ENCODE data around the gene HIP1R. TPM values are rescaled to one million over a fixed set of nuclear protein-coding genes. Genes with fewer than 3 reads are reported as not detected.

HIP1R gene
- total and polyA plus RNA-seq, 8 donors = 23.7 to 36.7 (median 30.4) TPM

GRCh38 chr12:122851820-122852219 lies 16.6 kb downstream of the HIP1R start:
- Histone ChIP-seq H3K36me3 (peaks cover 0 to 39% of the 10 kb centered on the region in 2 donors), H3K9me3 (no peaks in the 10 kb centered on the region), H3K4me1 (peaks cover 9 to 11% of the 10 kb centered on the region in 2 donors), H3K4me3 (no peak overlapping the region), H3K27ac (peak overlapping the region in 1 of 2 donors; percentile 77), H3K27me3 (no peaks in the 10 kb centered on the region)
- ATAC-seq = peak; percentile 40
- intact Hi-C loops (cut with DNase I) = no loop called here
- TF ChIP-seq CTCF (IDR thresholded peaks at IDR 0.05) = no peak
- DNase-seq = no peak

DNA sequence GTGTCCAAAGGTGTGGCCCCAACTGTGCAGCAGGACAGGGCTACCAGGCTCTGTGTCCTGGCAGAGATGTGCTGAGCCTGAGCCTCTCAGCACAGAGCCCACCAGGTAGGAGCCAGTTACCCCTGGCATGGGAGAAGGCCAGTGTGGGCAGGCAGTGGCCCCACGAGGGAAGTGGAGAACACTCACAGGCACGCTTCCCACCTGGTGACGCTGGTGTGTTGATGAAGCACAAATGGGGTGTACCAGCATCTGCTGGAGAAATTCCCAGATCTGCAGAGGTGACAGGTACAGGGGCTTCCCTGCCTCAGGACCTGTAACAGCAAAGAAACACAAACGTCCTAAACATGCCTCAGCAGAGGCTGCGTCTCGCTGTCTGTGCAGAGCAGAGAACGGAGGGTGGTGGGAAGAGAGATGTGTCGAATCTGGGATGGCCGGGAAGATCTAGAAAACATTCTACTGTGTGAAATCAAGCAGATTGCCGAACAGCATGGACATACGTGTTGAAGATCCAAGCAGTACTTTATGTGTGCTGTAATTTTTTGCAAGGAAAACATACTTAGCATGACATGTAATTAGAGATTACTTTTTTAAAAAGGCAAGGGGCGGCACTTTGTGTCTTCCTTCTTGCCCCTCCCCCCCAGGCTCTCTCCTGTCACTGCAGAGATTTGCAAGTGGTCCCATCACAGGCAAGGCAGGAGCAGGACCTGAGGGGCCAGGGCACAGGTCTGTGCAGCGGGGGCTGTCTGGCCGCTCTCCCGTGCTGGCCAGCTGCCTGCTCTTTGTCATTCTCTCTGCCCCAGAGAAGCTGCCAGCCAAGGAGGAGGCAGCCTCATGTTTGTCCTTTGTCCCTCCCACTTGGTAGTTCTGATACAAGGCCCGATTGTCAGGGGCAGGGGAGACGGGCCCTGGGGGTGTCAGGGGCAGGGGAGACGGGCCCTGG lies 17.3 kb downstream of the HIP1R start:
- DNase-seq = no peak
- TF ChIP-seq CTCF (IDR thresholded peaks at IDR 0.05) = no peak
- H3K27ac ChIP-seq = peak overlapping the region in 1 of 2 donors; percentile 77
- H3K27me3 ChIP-seq = no peaks in the 10 kb centered on the region
- peaks cover 9 to 11% of the 10 kb centered on the region in 2 donors for H3K4me1 ChIP-seq
- H3K9me3 ChIP-seq = no peaks in the 10 kb centered on the region
- ATAC-seq = no peak
- intact Hi-C loops (cut with DNase I) = no loop called here
- no peak overlapping the region for H3K4me3 ChIP-seq
- H3K36me3 ChIP-seq = peaks cover 0 to 47% of the 10 kb centered on the region in 2 donors

- ATAC-seq (no peak), DNase-seq (no peak)
- no peak for TF ChIP-seq CTCF (IDR thresholded peaks at IDR 0.05)
- peaks cover 9 to 11% of the 10 kb centered on the region in 2 donors for H3K4me1 ChIP-seq
- peaks cover 0 to 46% of the 10 kb centered on the region in 2 donors for H3K36me3 ChIP-seq
- H3K9me3 ChIP-seq = no peaks in the 10 kb centered on the region
- no peak overlapping the region for H3K27ac ChIP-seq
- H3K4me3 ChIP-seq = no peak overlapping the region
- no peaks in the 10 kb centered on the region for H3K27me3 ChIP-seq
- intact Hi-C loops (cut with DNase I) = no loop called here
Measured at GRCh38 chr12:122853582-122854245, 18.5 kb downstream of the HIP1R start.

GRCh38 chr12:122854554-122854953 lies 19.3 kb downstream of the HIP1R start:
- peaks cover 5 to 6% of the 10 kb centered on the region in 2 donors for H3K4me1 ChIP-seq
- DNase-seq (no peak), ATAC-seq (no peak)
- no peaks in the 10 kb centered on the region for H3K27me3 ChIP-seq
- no peak overlapping the region for H3K27ac ChIP-seq
- no peak for TF ChIP-seq CTCF (IDR thresholded peaks at IDR 0.05)
- no peaks in the 10 kb centered on the region for H3K9me3 ChIP-seq
- intact Hi-C loops (cut with DNase I) = no loop called here
- H3K4me3 ChIP-seq = no peak overlapping the region
- H3K36me3 ChIP-seq = peaks cover 0 to 46% of the 10 kb centered on the region in 2 donors

Measured in left lung (tissue), 10 donors.